Gastrocnemius medialis (tissue), 4 donors: ENCODE results near the gene WASL.

ENCODE experiments used
- CTCF ChIP-seq, 5 experiments: fragments of 450-650 bp in 3 of 5; fragments of 200-600 bp in 2 of 5; sonication (generic) in 2 of 5; IDR thresholded peaks in 4 of 5; conservative IDR thresholded peaks in 1 of 5; 1 replicate in 4 of 5; 2 replicates in 1 of 5; pipeline ENCODE4 v1.5.1; 2016 to 2019; ENCODE audit warnings: antibody characterized with exemption in 5 of 5, mild to moderate bottlenecking in 3 of 5, moderate library complexity in 3 of 5
- POLR2A ChIP-seq, 2 donors: fragments of 450-650 bp; IDR thresholded peaks; one replicate each; pipeline ENCODE4 v1.6.1; 2017; ENCODE audit warnings: antibody characterized with exemption in 2 of 2, mild to moderate bottlenecking in 2 of 2, moderate library complexity in 2 of 2

GRCh38 chr7:123738356-123738755 lies 10.4 kb downstream of the WASL start:
- no peak for TF ChIP-seq CTCF (IDR thresholded peaks at IDR 0.05 in 4 of 5, conservative IDR thresholded peaks at IDR 0.05 in 1 of 5)
- no peak for TF ChIP-seq POLR2A (IDR thresholded peaks at IDR 0.05)
